Dermis microvascular lymphatic vessel endothelial cell (primary cell): ENCODE measurements around the gene TNFRSF8. TPM values are rescaled to one million over a fixed set of nuclear protein-coding genes. Genes with fewer than 3 reads are reported as not detected.

ENCODE experiments used
- DNase-seq, 2 donors: peaks; one replicate each; pipeline versions ENCODE4 v3.0.0 to v3.0.0-alpha.2; 2010; ENCODE audit warnings: low read depth in 2 of 2
- total RNA-seq: library from RNA; depleted of rRNA; stranded (reverse); fragments of >200 nt; gene quantifications from 2 replicates; pipeline ENCODE4 v1.2.1, GENCODE V29; 2014

The TNFRSF8 gene
- total RNA-seq, 1 donor from 2014 or later, result not detected

DNA sequence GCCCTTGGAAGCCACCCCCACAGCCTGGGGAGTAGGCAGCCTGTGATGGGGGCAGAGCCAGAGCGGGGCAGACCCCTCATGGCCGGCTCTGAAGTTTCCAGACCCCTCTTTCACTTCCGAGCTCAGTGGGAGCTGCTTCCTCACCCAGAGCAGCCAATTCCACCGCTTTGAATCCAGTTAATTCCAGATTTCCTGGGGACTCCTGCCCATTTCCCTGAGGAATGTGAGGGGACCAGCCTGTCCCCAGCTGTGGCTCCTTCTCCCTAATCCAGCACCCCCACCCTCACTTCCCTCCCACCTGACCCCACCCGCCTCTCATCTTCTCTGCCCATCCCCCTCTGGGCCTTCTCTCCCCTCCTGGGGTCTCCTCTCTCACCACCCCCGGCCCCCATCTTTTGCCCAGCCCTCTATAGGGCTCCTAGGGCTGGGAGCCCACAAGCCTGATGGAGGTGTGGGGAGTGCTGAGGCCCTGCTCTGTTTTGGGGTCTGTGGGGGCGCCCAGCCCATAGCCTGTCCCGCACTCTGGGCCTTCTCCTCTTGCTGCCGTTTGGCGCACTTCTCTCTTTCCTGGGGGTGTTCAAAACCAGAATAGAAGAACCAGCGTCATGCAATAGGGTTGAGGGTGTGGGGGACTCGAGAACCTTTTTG lies 77.5 kb downstream of the TNFRSF8 start:
- DNase-seq, result no peak

- no peak for DNase-seq
Observed at GRCh38 chr1:12141163-12141850, 78.2 kb downstream of the TNFRSF8 start.

DNA sequence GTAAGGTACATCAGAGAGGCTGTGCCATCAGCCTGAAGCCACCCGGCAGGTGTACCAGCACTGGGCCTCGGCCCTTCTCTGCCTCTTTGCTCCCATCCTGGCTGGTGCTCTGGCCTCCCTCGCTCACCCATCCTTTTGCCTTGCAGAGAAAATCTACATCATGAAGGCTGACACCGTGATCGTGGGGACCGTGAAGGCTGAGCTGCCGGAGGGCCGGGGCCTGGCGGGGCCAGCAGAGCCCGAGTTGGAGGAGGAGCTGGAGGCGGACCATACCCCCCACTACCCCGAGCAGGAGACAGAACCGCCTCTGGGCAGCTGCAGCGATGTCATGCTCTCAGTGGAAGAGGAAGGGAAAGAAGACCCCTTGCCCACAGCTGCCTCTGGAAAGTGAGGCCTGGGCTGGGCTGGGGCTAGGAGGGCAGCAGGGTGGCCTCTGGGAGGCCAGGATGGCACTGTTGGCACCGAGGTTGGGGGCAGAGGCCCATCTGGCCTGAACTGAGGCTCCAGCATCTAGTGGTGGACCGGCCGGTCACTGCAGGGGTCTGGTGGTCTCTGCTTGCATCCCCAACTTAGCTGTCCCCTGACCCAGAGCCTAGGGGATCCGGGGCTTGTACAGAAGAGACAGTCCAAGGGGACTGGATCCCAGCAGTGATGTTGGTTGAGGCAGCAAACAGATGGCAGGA lies 79.2 kb downstream of the TNFRSF8 start:
- no peak for DNase-seq

DNA sequence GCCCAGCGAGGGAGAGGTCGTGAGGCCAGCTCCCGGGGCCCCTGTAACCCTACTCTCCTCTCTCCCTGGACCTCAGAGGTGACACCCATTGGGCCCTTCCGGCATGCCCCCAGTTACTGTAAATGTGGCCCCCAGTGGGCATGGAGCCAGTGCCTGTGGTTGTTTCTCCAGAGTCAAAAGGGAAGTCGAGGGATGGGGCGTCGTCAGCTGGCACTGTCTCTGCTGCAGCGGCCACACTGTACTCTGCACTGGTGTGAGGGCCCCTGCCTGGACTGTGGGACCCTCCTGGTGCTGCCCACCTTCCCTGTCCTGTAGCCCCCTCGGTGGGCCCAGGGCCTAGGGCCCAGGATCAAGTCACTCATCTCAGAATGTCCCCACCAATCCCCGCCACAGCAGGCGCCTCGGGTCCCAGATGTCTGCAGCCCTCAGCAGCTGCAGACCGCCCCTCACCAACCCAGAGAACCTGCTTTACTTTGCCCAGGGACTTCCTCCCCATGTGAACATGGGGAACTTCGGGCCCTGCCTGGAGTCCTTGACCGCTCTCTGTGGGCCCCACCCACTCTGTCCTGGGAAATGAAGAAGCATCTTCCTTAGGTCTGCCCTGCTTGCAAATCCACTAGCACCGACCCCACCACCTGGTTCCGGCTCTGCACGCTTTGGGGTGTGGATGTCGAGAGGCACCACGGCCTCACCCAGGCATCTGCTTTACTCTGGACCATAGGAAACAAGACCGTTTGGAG lies 80.0 kb downstream of the TNFRSF8 start:
- no peak for DNase-seq

DNA sequence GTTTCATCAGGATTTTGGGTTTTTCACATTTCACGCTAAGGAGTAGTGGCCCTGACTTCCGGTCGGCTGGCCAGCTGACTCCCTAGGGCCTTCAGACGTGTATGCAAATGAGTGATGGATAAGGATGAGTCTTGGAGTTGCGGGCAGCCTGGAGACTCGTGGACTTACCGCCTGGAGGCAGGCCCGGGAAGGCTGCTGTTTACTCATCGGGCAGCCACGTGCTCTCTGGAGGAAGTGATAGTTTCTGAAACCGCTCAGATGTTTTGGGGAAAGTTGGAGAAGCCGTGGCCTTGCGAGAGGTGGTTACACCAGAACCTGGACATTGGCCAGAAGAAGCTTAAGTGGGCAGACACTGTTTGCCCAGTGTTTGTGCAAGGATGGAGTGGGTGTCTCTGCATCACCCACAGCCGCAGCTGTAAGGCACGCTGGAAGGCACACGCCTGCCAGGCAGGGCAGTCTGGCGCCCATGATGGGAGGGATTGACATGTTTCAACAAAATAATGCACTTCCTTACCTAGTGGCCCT lies 80.6 kb downstream of the TNFRSF8 start:
- peak in 1 of 2 donors; percentile 83 for DNase-seq

GRCh38 chr1:12144236-12144635 lies 81.1 kb downstream of the TNFRSF8 start:
- no peak for DNase-seq

DNA sequence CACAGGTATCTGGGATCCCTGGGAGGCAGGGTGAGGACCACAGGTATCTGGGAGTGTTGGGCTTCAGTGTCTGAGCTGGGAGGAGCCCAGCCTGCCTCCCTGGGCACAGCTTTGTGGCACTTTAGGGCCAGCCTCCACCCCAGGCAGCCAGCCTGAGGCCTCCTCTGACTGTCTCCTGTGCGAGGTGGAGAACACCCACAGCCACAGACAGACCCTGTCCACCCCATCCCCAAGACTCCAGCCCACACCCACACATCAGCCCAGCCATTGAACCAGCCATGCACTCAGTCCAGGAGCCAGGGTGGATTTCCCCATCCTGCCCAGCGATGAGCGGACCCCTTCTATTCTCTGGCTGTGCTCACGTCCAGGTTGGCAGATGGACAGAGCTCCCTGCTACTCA lies 81.9 kb downstream of the TNFRSF8 start:
- no peak for DNase-seq

GRCh38 chr1:12145616-12146342 lies 82.7 kb downstream of the TNFRSF8 start:
- no peak for DNase-seq

- DNase-seq, result no peak
Observed at GRCh38 chr1:12146343-12147112, 83.4 kb downstream of the TNFRSF8 start.

GRCh38 chr1:12147201-12147701 lies 84.1 kb downstream of the TNFRSF8 start:
- peak; percentile 40 to 90 for DNase-seq

GRCh38 chr1:12148160-12148957 lies 85.3 kb downstream of the TNFRSF8 start:
- DNase-seq, result peak in 1 of 2 donors; percentile 40

GRCh38 chr1:12148958-12149790 lies 86.1 kb downstream of the TNFRSF8 start:
- no peak for DNase-seq

DNA sequence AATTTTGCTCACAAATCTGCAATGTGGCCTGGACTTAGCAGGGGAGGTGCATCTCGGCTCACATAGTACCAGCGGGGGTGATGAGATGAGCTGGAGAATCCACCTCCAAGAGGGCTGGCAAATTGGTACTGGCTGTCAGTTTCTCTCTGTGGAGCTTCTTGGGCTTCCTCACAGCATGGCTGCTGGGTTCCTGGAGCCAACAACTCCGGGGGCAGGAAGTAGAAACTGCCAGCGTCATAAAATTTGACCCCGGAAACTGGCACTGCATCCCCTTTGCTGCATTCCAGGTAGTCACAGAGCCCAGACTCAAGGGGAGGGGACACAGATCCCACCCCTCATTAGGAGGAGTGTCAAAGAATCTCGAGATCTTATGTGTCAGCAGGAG lies 86.7 kb downstream of the TNFRSF8 start:
- DNase-seq, result no peak

GRCh38 chr1:12150456-12151200 lies 87.5 kb downstream of the TNFRSF8 start:
- no peak for DNase-seq

DNA sequence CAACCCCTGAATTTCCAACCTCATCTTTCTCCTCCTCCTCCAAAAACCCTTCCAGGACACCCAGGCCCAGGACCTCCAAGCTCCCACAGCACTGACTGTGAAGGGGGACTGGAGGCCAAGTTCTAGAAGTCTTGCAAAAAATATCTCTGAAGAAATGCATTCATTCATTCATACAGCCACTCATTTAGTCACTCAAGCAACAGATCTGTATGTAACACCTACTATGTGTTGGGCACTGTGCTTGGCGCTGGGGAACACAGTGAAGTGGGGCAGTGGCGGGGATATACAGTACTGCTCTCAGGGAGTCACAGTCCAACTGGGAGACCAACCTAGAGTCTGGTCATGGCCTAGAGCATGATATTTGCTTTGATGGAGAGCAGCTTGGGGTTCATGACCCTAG lies 88.4 kb downstream of the TNFRSF8 start:
- no peak for DNase-seq

DNA sequence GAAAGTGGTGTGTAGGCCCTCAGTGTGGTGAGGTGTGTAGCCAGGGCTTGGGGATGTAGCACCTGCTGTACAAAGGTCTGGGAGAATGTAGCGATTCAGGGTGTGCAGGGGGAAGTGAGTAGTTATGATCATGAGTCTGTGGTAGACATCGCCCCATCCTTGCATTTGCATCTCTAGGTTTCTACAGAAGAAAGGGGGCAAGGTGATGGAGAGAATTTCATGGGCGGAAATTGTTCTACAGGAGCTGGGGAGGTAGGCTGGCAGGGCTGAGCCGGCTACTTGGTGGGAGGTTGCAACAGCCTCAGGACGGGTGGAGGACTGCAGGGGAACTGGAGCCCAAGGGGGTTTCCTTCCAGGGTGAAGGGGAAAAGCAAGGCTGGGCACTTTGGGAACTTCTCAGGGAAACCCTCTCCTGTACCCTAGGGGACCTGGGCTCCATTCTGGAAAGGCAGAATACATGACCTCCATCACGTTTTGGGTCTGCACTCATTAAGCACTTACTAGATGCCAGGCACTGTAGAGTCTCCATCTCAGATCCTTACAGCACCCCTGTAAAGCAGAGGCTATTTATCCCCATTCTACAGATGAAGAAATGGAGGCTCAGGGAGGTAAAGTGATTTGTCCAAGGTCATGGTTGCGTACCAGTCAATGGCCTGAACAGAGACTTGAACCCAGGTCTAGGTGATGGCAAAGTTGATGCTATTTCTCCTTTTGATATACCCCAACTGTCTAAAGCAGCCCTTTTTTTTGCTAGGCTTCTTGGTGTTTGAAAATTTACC lies 89.2 kb downstream of the TNFRSF8 start:
- DNase-seq, result no peak
